ENCODE data around the gene RNPEP.

The RNPEP gene

GRCh38 chr1:202009326-202010179 lies 27.1 kb downstream of the RNPEP start:
- Histone ChIP-seq H3K9me3 (ENCODE audit: control extremely low read depth in 1 of 5, control insufficient read depth in 4 of 5, insufficient read depth in 2 of 5, low read depth in 1 of 5, low read length in 4 of 5) (no peaks in the 10 kb centered on the region), H3K36me3 (ENCODE audit: control insufficient read depth in 4 of 4, insufficient read depth in 4 of 4, low read length in 3 of 4) (peaks cover 0 to 23% (median 14%) of the 10 kb centered on the region in 4 experiments), H3K4me1 (ENCODE audit: control extremely low read depth in 1 of 4, control insufficient read depth in 4 of 4, insufficient read depth in 4 of 4, low read length in 3 of 4) (no peaks in the 10 kb centered on the region), H3K4me3 (ENCODE audit: control insufficient read depth in 1 of 7, extremely low read depth in 1 of 7, insufficient read depth in 4 of 7, low read depth in 2 of 7, low read length in 6 of 7) (no peak overlapping the region), H3K27ac (ENCODE audit: insufficient read depth in 1 of 2, low read depth in 1 of 2, low read length in 2 of 2, poor library complexity in 1 of 2, severe bottlenecking in 2 of 2) (no peak overlapping the region), H3K27me3 (replicated peaks in 2 of 5; ENCODE audit: control insufficient read depth in 4 of 5, insufficient read depth in 5 of 5, low read length in 4 of 5) (no peaks in the 10 kb centered on the region)
- ChIA-PET POLR2A (no interaction called here), CTCF (interaction anchor here (0.6 to 2.8 kb wide), 10 partner anchors 8 to 130 kb away, joined by 3 to 15 read pairs (median 4); no protein-coding TSS in a partner anchor)
- WGBS (ENCODE audit: insufficient coverage), result 32% methylated on average over 9 of the region's 11 CpGs
- DNase-seq, result peak; percentile 56 to 73 (median 63)

DNA sequence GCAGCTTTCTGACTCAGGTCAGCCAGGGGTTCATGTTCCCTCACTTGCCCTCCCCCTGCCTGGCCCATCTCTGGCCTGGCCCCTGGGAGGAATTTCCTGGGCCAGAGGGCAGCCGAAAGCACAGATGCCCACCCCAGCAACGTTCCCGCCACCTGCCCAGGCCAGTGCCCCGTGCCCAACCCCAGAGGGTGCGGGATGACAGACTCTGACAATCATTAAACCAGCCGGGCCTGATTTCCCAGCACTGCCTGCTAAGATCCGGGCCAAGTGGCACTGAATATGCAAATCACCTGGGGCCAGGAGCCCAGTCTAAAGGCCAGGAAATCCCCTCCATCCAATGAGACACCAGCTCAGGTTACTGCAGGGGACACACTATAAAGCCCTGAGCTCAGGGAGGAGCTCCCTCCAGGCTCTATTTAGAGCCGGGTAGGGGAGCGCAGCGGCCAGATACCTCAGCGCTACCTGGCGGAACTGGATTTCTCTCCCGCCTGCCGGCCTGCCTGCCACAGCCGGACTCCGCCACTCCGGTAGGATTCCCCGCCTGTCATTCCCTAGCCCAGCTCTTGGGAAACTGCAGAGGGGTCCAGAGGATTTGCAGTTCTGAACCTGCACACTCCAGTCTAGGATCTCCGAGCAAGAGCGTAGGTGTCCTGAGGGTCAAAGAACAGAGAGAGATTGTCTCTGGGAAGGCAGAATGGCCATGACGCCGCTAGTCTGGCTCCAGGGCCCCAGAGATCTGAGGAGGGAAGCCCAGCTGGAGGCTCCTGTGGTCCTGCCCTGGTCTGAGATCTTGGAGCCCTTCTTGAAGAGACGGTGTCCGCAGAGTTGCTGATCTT lies 27.9 kb downstream of the RNPEP start, which contains the start of gene ELF3:
Gene ELF3, plus strand, starts transcription at position 408 of the 836 bp plus-strand sequence. CDS start 550 bp downstream, outside the sequence.
- Histone ChIP-seq H3K4me1 (ENCODE audit: control extremely low read depth in 1 of 4, control insufficient read depth in 4 of 4, insufficient read depth in 4 of 4, low read length in 3 of 4) (no peaks in the 10 kb centered on the region), H3K9me3 (ENCODE audit: control extremely low read depth in 1 of 5, control insufficient read depth in 4 of 5, insufficient read depth in 2 of 5, low read depth in 1 of 5, low read length in 4 of 5) (no peaks in the 10 kb centered on the region), H3K27ac (ENCODE audit: insufficient read depth in 1 of 2, low read depth in 1 of 2, low read length in 2 of 2, poor library complexity in 1 of 2, severe bottlenecking in 2 of 2) (no peak within 1 kb of the TSS), H3K36me3 (ENCODE audit: control insufficient read depth in 4 of 4, insufficient read depth in 4 of 4, low read length in 3 of 4) (peaks cover 0 to 14% (median 6%) of the 10 kb centered on the region in 4 experiments), H3K4me3 (ENCODE audit: control insufficient read depth in 1 of 7, extremely low read depth in 1 of 7, insufficient read depth in 4 of 7, low read depth in 2 of 7, low read length in 6 of 7) (peak within 1 kb of the TSS in 1 of 7 experiments; percentile 0), H3K27me3 (replicated peaks in 2 of 5; ENCODE audit: control insufficient read depth in 4 of 5, insufficient read depth in 5 of 5, low read length in 4 of 5) (no peaks in the 10 kb centered on the region)
- WGBS (ENCODE audit: insufficient coverage), result 95% methylated on average over 19 of the region's 24 CpGs
- DNase-seq, result no peak
- POLR2A ChIA-PET, result no interaction called here
- CTCF ChIA-PET, result interaction anchor here (0.8 to 2.8 kb wide), 9 partner anchors 9 to 160 kb away, joined by 3 to 15 read pairs (median 4); no protein-coding TSS in a partner anchor

GRCh38 chr1:202011994-202012393 lies 29.5 kb downstream of the RNPEP start:
- H3K4me3 ChIP-seq (ENCODE audit: control insufficient read depth in 1 of 7, extremely low read depth in 1 of 7, insufficient read depth in 4 of 7, low read depth in 2 of 7, low read length in 6 of 7), result no peak overlapping the region
- no peak overlapping the region for H3K27ac ChIP-seq (ENCODE audit: insufficient read depth in 1 of 2, low read depth in 1 of 2, low read length in 2 of 2, poor library complexity in 1 of 2, severe bottlenecking in 2 of 2)
- no peaks in the 10 kb centered on the region for H3K9me3 ChIP-seq (ENCODE audit: control extremely low read depth in 1 of 5, control insufficient read depth in 4 of 5, insufficient read depth in 2 of 5, low read depth in 1 of 5, low read length in 4 of 5)
- WGBS (ENCODE audit: insufficient coverage), result 94% methylated on average over 11 of the region's 11 CpGs
- H3K27me3 ChIP-seq (replicated peaks in 2 of 5; ENCODE audit: control insufficient read depth in 4 of 5, insufficient read depth in 5 of 5, low read length in 4 of 5), result peaks cover 0 to 7% (median 0%) of the 10 kb centered on the region in 5 experiments
- ChIA-PET POLR2A (no interaction called here), CTCF (interaction anchor here (0.7 to 1.4 kb wide), 5 partner anchors 10 to 121 kb away, joined by 3 to 4 read pairs (median 3); no protein-coding TSS in a partner anchor)
- DNase-seq, result no peak
- H3K36me3 ChIP-seq (ENCODE audit: control insufficient read depth in 4 of 4, insufficient read depth in 4 of 4, low read length in 3 of 4), result peaks cover 0 to 4% (median 2%) of the 10 kb centered on the region in 4 experiments
- H3K4me1 ChIP-seq (ENCODE audit: control extremely low read depth in 1 of 4, control insufficient read depth in 4 of 4, insufficient read depth in 4 of 4, low read length in 3 of 4), result no peaks in the 10 kb centered on the region

DNA sequence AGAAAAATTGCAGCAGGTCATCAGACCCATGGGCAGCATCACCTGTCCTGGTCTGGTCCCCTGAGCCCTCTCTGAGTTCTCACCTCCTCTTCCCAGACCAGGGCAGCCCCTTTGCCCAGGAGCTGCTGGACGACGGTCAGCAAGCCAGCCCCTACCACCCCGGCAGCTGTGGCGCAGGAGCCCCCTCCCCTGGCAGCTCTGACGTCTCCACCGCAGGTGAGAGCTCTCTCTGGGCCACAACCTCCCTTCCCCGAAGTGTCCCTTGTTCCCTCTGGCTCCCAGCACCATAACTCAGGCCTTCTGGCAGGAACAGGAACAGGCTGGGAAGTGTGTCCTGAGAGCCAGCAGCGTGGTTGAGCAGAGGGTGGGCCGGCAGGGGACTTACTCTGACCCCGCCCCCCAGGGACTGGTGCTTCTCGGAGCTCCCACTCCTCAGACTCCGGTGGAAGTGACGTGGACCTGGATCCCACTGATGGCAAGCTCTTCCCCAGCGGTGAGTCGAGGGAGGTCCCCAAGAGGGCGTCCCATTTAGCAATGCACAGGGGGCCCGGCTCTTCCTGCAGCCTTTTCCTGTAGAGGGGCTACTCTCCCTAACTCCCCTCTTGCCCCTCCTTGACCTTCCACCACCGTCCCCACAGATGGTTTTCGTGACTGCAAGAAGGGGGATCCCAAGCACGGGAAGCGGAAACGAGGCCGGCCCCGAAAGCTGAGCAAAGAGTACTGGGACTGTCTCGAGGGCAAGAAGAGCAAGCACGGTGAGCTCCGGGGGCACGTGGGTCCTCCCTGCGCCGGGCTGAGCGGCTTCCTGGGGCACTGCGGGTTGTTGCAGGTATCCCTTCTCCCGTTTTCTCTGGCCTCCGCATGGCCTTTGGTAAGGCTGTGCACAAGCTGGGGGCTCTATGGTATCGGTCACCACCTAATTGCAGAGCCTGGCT lies 30.4 kb downstream of the RNPEP start:
- no peak overlapping the region for H3K4me3 ChIP-seq (ENCODE audit: control insufficient read depth in 1 of 7, extremely low read depth in 1 of 7, insufficient read depth in 4 of 7, low read depth in 2 of 7, low read length in 6 of 7)
- POLR2A ChIA-PET, result interaction anchor here (0.6 kb wide), 1 partner anchor 107 kb away, joined by 3 read pairs; no protein-coding TSS in a partner anchor
- 92% methylated on average over 32 of the region's 35 CpGs for WGBS (ENCODE audit: insufficient coverage)
- H3K36me3 ChIP-seq (ENCODE audit: control insufficient read depth in 4 of 4, insufficient read depth in 4 of 4, low read length in 3 of 4), result peaks cover 0 to 3% (median 0%) of the 10 kb centered on the region in 4 experiments
- CTCF ChIA-PET, result interaction anchor here (0.7 to 1.4 kb wide), 6 partner anchors 11 to 122 kb away, joined by 3 to 5 read pairs (median 4); no protein-coding TSS in a partner anchor
- no peak overlapping the region for H3K27ac ChIP-seq (ENCODE audit: insufficient read depth in 1 of 2, low read depth in 1 of 2, low read length in 2 of 2, poor library complexity in 1 of 2, severe bottlenecking in 2 of 2)
- no peaks in the 10 kb centered on the region for H3K4me1 ChIP-seq (ENCODE audit: control extremely low read depth in 1 of 4, control insufficient read depth in 4 of 4, insufficient read depth in 4 of 4, low read length in 3 of 4)
- no peaks in the 10 kb centered on the region for H3K9me3 ChIP-seq (ENCODE audit: control extremely low read depth in 1 of 5, control insufficient read depth in 4 of 5, insufficient read depth in 2 of 5, low read depth in 1 of 5, low read length in 4 of 5)
- no peak for DNase-seq
- H3K27me3 ChIP-seq (replicated peaks in 2 of 5; ENCODE audit: control insufficient read depth in 4 of 5, insufficient read depth in 5 of 5, low read length in 4 of 5), result peaks cover 0 to 8% (median 2%) of the 10 kb centered on the region in 5 experiments

- Histone ChIP-seq H3K4me1 (ENCODE audit: control extremely low read depth in 1 of 4, control insufficient read depth in 4 of 4, insufficient read depth in 4 of 4, low read length in 3 of 4) (no peaks in the 10 kb centered on the region), H3K27me3 (replicated peaks in 2 of 5; ENCODE audit: control insufficient read depth in 4 of 5, insufficient read depth in 5 of 5, low read length in 4 of 5) (peaks cover 0 to 8% (median 2%) of the 10 kb centered on the region in 5 experiments), H3K9me3 (ENCODE audit: control extremely low read depth in 1 of 5, control insufficient read depth in 4 of 5, insufficient read depth in 2 of 5, low read depth in 1 of 5, low read length in 4 of 5) (no peaks in the 10 kb centered on the region), H3K36me3 (ENCODE audit: control insufficient read depth in 4 of 4, insufficient read depth in 4 of 4, low read length in 3 of 4) (no peaks in the 10 kb centered on the region), H3K4me3 (ENCODE audit: control insufficient read depth in 1 of 7, extremely low read depth in 1 of 7, insufficient read depth in 4 of 7, low read depth in 2 of 7, low read length in 6 of 7) (no peak overlapping the region), H3K27ac (ENCODE audit: insufficient read depth in 1 of 2, low read depth in 1 of 2, low read length in 2 of 2, poor library complexity in 1 of 2, severe bottlenecking in 2 of 2) (no peak overlapping the region)
- WGBS (ENCODE audit: insufficient coverage), result 100% methylated on average over 12 of the region's 12 CpGs
- POLR2A ChIA-PET, result no interaction called here
- CTCF ChIA-PET, result interaction anchor here (1.0 kb wide), 1 partner anchor 106 kb away, joined by 3 read pairs; no protein-coding TSS in a partner anchor
- DNase-seq, result no peak
Observed at GRCh38 chr1:202013603-202014002, 31.2 kb downstream of the RNPEP start.

DNA sequence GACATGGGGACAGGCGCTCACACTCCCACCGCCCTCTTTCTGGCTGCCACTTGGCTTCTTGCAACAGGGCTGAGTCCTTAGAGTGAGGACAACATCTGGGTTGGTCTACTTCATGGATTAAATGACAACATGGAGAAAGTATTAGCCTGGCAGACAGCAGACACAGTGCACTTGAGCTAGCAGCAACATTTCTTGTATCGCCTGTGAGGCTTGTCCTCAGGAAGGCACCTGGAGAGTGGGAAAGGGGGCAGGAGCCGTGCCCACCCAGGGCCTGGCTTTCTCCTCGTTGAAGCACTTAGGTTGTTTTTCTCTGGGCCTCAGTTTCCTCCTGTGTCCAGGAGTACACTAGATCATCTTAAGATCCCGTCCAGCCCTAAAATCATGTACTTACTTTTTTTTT lies 31.6 kb downstream of the RNPEP start:
- ChIA-PET CTCF (interaction anchor here (1.0 to 1.6 kb wide), 3 partner anchors 9 to 106 kb away, joined by 3 to 5 read pairs (median 4); no protein-coding TSS in a partner anchor), POLR2A (no interaction called here)
- H3K27me3 ChIP-seq (replicated peaks in 2 of 5; ENCODE audit: control insufficient read depth in 4 of 5, insufficient read depth in 5 of 5, low read length in 4 of 5), result peaks cover 0 to 8% (median 2%) of the 10 kb centered on the region in 5 experiments
- H3K27ac ChIP-seq (ENCODE audit: insufficient read depth in 1 of 2, low read depth in 1 of 2, low read length in 2 of 2, poor library complexity in 1 of 2, severe bottlenecking in 2 of 2), result no peak overlapping the region
- H3K4me3 ChIP-seq (ENCODE audit: control insufficient read depth in 1 of 7, extremely low read depth in 1 of 7, insufficient read depth in 4 of 7, low read depth in 2 of 7, low read length in 6 of 7), result no peak overlapping the region
- H3K4me1 ChIP-seq (ENCODE audit: control extremely low read depth in 1 of 4, control insufficient read depth in 4 of 4, insufficient read depth in 4 of 4, low read length in 3 of 4), result no peaks in the 10 kb centered on the region
- DNase-seq, result no peak
- no peaks in the 10 kb centered on the region for H3K9me3 ChIP-seq (ENCODE audit: control extremely low read depth in 1 of 5, control insufficient read depth in 4 of 5, insufficient read depth in 2 of 5, low read depth in 1 of 5, low read length in 4 of 5)
- H3K36me3 ChIP-seq (ENCODE audit: control insufficient read depth in 4 of 4, insufficient read depth in 4 of 4, low read length in 3 of 4), result no peaks in the 10 kb centered on the region
- 97% methylated on average over 6 of the region's 6 CpGs for WGBS (ENCODE audit: insufficient coverage)

All from common myeloid progenitor, CD34-positive (primary cell).